ENCODE results near the gene PRSS57.
"Not testable (repeated sequence)": the region's sequence is repeated elsewhere in the genome, so short reads cannot be mapped to it uniquely, and the experiment has no call there.

Gene PRSS57

DNA sequence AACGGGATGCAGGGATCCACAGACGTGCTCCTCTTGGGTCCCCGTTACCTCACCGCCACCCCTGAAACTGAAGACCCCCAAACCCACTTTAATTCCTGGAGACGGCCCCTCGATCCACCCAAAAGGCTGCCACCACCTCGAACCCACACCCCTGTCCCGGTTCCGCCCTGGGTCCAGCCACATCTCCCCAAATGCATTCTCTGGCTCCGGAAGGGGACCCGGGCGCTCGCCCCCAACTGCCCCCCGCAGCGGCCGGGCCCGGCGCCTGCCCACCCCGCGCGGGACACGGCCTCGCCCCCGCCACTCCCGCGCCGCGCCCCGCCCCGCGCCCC lies 19.3 kb downstream of the PRSS57 start:
- H4K8ac ChIP-seq (ENCODE audit: low read depth, low read length) = no peak overlapping the region
- H4K5ac ChIP-seq (ENCODE audit: low read length) = no peak overlapping the region
- no peak overlapping the region for H3K4me2 ChIP-seq (ENCODE audit: low read length)
- H3K56ac ChIP-seq (ENCODE audit: low read length) = no peak overlapping the region
- no peak overlapping the region for H3K4me3 ChIP-seq (ENCODE audit: low read length)
- H2AK5ac ChIP-seq (ENCODE audit: low read length) = no peak overlapping the region
- no peak overlapping the region for H2BK5ac ChIP-seq (ENCODE audit: low read length)
- H3K23ac ChIP-seq (ENCODE audit: low read length) = no peak overlapping the region
- no peak for DNase-seq
- no peaks in the 10 kb centered on the region for H3K79me1 ChIP-seq (ENCODE audit: low read length)
- WGBS (ENCODE audit: extremely low coverage, insufficient coverage, low lambda C conversion rate) = no CpG with 5 or more reads among the region's 31 CpGs
- H3K79me2 ChIP-seq (ENCODE audit: control insufficient read depth, insufficient read depth, low read length) = no peaks in the 10 kb centered on the region
- H3K9ac ChIP-seq (ENCODE audit: low read length) = no peak overlapping the region
- peaks cover 4% of the 10 kb centered on the region for H3K27me3 ChIP-seq (ENCODE audit: insufficient read depth, low read length, poor library complexity)
- no peak overlapping the region for H3K27ac ChIP-seq (ENCODE audit: low read depth, low read length)
- H3K4me1 ChIP-seq (ENCODE audit: control insufficient read depth, low read depth, low read length) = no peaks in the 10 kb centered on the region
- no peak overlapping the region for H3K18ac ChIP-seq (ENCODE audit: low read length)
- H2BK15ac ChIP-seq (replicated peaks; ENCODE audit: low read depth) = no peak overlapping the region
- H2BK120ac ChIP-seq (ENCODE audit: low read depth, low read length) = no peak overlapping the region
- H3K4ac ChIP-seq (ENCODE audit: low read depth, low read length) = no peak overlapping the region
- no peaks in the 10 kb centered on the region for H3K36me3 ChIP-seq (ENCODE audit: control insufficient read depth, insufficient read depth, low read length)

DNA sequence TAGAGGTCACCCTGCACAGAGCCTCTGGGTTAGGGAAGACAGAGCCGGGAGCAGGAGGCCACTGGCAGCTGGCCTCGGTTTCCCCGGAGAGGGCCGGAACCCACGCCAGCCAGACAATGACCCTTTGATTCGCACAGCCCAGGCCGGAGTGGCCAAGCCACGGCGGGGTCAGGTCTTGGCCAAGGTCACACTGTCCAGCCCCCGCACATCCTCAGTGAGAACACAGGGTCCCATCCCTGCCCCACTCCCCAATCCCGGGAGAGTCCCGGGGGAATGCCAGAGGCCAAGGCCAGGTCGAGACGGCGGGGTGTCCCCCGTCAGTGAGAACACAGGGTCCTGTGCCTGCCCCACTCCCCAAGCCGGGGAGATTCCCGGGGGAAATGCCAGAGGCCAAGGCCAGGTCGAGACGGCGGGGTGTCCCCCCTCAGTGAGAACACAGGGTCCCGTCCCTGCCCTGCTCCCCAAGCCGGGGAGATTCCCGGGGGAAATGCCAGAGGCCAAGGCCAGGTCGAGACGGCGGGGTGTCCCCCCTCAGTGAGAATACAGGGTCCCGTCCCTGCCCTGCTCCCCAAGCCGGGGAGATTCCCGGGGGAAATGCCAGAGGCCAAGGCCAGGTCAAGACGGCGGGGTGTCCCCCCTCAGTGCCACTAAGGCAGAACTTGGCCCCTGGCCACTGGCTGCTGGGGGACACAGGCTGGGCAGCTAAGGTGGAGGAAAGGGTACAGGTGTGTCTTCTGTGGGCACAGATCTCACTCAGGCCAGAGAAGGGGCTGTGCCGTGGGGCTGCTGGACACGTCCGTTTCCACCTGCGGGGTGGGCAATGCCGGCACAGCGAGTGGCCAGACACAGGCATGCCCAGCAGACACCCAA lies 20.7 kb downstream of the PRSS57 start:
- no peaks in the 10 kb centered on the region for H3K36me3 ChIP-seq (ENCODE audit: control insufficient read depth, insufficient read depth, low read length)
- H3K56ac ChIP-seq (ENCODE audit: low read length) = no peak overlapping the region
- H3K27ac ChIP-seq (ENCODE audit: low read depth, low read length) = no peak overlapping the region
- H3K23ac ChIP-seq (ENCODE audit: low read length) = no peak overlapping the region
- peaks cover 4% of the 10 kb centered on the region for H3K27me3 ChIP-seq (ENCODE audit: insufficient read depth, low read length, poor library complexity)
- no peak overlapping the region for H3K18ac ChIP-seq (ENCODE audit: low read length)
- no CpG with 5 or more reads among the region's 38 CpGs for WGBS (ENCODE audit: extremely low coverage, insufficient coverage, low lambda C conversion rate)
- no peak overlapping the region for H2AK5ac ChIP-seq (ENCODE audit: low read length)
- H3K4ac ChIP-seq (ENCODE audit: low read depth, low read length) = no peak overlapping the region
- H2BK15ac ChIP-seq (replicated peaks; ENCODE audit: low read depth) = no peak overlapping the region
- H3K4me2 ChIP-seq (ENCODE audit: low read length) = no peak overlapping the region
- no peak overlapping the region for H2BK5ac ChIP-seq (ENCODE audit: low read length)
- no peaks in the 10 kb centered on the region for H3K79me2 ChIP-seq (ENCODE audit: control insufficient read depth, insufficient read depth, low read length)
- H4K5ac ChIP-seq (ENCODE audit: low read length) = no peak overlapping the region
- DNase-seq = no peak
- no peaks in the 10 kb centered on the region for H3K4me1 ChIP-seq (ENCODE audit: control insufficient read depth, low read depth, low read length)
- H4K8ac ChIP-seq (ENCODE audit: low read depth, low read length) = no peak overlapping the region
- no peak overlapping the region for H3K9ac ChIP-seq (ENCODE audit: low read length)
- H3K4me3 ChIP-seq (ENCODE audit: low read length) = no peak overlapping the region
- no peaks in the 10 kb centered on the region for H3K79me1 ChIP-seq (ENCODE audit: low read length)
- no peak overlapping the region for H2BK120ac ChIP-seq (ENCODE audit: low read depth, low read length)

GRCh38 chr19:670609-671075 lies 24.6 kb downstream of the PRSS57 start:
- Histone ChIP-seq H2BK15ac (replicated peaks; ENCODE audit: low read depth) (no peak overlapping the region), H3K23ac (ENCODE audit: low read length) (no peak overlapping the region), H3K79me2 (ENCODE audit: control insufficient read depth, insufficient read depth, low read length) (no peaks in the 10 kb centered on the region), H2BK5ac (ENCODE audit: low read length) (no peak overlapping the region), H4K8ac (ENCODE audit: low read depth, low read length) (no peak overlapping the region), H3K27ac (ENCODE audit: low read depth, low read length) (no peak overlapping the region), H3K9ac (ENCODE audit: low read length) (no peak overlapping the region), H3K27me3 (ENCODE audit: insufficient read depth, low read length, poor library complexity) (no peaks in the 10 kb centered on the region), H3K18ac (ENCODE audit: low read length) (no peak overlapping the region), H4K5ac (ENCODE audit: low read length) (no peak overlapping the region), H3K4me1 (ENCODE audit: control insufficient read depth, low read depth, low read length) (no peaks in the 10 kb centered on the region), H2BK120ac (ENCODE audit: low read depth, low read length) (no peak overlapping the region), H3K4me3 (ENCODE audit: low read length) (no peak overlapping the region), H3K4me2 (ENCODE audit: low read length) (no peak overlapping the region), H3K36me3 (ENCODE audit: control insufficient read depth, insufficient read depth, low read length) (no peaks in the 10 kb centered on the region), H3K4ac (ENCODE audit: low read depth, low read length) (no peak overlapping the region), H3K79me1 (ENCODE audit: low read length) (no peaks in the 10 kb centered on the region), H2AK5ac (ENCODE audit: low read length) (no peak overlapping the region), H3K56ac (ENCODE audit: low read length) (no peak overlapping the region)
- no CpG with 5 or more reads among the region's 9 CpGs for WGBS (ENCODE audit: extremely low coverage, insufficient coverage, low lambda C conversion rate)
- peak; percentile 48 for DNase-seq

DNA sequence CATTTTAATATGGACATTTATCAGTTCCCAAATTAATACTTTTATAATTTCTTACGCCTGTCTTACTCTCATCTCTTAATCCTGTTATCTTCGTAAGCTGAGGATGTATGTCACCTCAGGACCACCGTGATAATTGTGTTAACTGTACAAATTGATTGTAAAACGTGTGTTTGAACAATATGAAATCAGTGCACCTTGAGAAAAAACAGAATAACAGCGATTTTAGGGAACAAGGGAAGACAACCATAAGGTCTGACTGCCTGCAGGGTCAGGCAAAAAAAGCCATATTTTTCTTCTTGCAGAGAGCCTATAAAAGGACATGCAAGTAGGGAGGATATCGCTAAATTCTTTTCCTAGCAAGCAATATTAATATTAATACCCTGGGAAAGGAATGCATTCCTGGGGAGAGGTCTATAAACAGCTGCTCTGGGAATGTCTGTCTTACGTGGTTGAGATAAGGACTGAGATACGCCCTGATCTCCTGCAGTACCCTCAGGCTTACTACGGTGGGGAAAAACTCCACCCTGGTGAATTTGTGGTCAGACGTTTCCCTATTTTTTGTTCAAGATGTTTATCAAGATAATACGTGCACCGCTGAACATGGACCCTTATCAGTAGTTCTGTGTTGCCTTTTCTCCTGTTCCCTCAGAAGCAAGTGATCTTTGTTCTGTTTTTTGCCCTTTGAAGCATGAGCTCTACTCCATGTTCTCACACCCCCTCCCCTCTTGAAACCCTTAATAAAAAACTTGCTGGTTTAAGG lies 26.4 kb downstream of the PRSS57 start:
- H2AK5ac ChIP-seq (ENCODE audit: low read length); H3K27me3 ChIP-seq (ENCODE audit: insufficient read depth, low read length, poor library complexity); H3K36me3 ChIP-seq (ENCODE audit: control insufficient read depth, insufficient read depth, low read length); H3K79me1 ChIP-seq (ENCODE audit: low read length); H2BK5ac ChIP-seq (ENCODE audit: low read length); H4K8ac ChIP-seq (ENCODE audit: low read depth, low read length); H3K4me3 ChIP-seq (ENCODE audit: low read length); H3K18ac ChIP-seq (ENCODE audit: low read length); H3K23ac ChIP-seq (ENCODE audit: low read length); H3K56ac ChIP-seq (ENCODE audit: low read length); H3K4ac ChIP-seq (ENCODE audit: low read depth, low read length); H2BK120ac ChIP-seq (ENCODE audit: low read depth, low read length); H3K27ac ChIP-seq (ENCODE audit: low read depth, low read length); DNase-seq; H3K9ac ChIP-seq (ENCODE audit: low read length); H4K5ac ChIP-seq (ENCODE audit: low read length); H3K4me1 ChIP-seq (ENCODE audit: control insufficient read depth, low read depth, low read length); H3K79me2 ChIP-seq (ENCODE audit: control insufficient read depth, insufficient read depth, low read length); H2BK15ac ChIP-seq (replicated peaks; ENCODE audit: low read depth); H3K4me2 ChIP-seq (ENCODE audit: low read length): not testable (repeated sequence)
- no CpG with 5 or more reads among the region's 12 CpGs for WGBS (ENCODE audit: extremely low coverage, insufficient coverage, low lambda C conversion rate)

GRCh38 chr19:666985-667573 lies 28.2 kb downstream of the PRSS57 start:
- H3K79me2 ChIP-seq (ENCODE audit: control insufficient read depth, insufficient read depth, low read length); H2BK5ac ChIP-seq (ENCODE audit: low read length); H2AK5ac ChIP-seq (ENCODE audit: low read length); H3K27ac ChIP-seq (ENCODE audit: low read depth, low read length); H3K4me3 ChIP-seq (ENCODE audit: low read length); H4K8ac ChIP-seq (ENCODE audit: low read depth, low read length); H3K56ac ChIP-seq (ENCODE audit: low read length); H4K5ac ChIP-seq (ENCODE audit: low read length); H3K4ac ChIP-seq (ENCODE audit: low read depth, low read length); H3K36me3 ChIP-seq (ENCODE audit: control insufficient read depth, insufficient read depth, low read length); H3K18ac ChIP-seq (ENCODE audit: low read length); H3K4me1 ChIP-seq (ENCODE audit: control insufficient read depth, low read depth, low read length); H2BK120ac ChIP-seq (ENCODE audit: low read depth, low read length); H3K27me3 ChIP-seq (ENCODE audit: insufficient read depth, low read length, poor library complexity); H3K4me2 ChIP-seq (ENCODE audit: low read length); H2BK15ac ChIP-seq (replicated peaks; ENCODE audit: low read depth); H3K9ac ChIP-seq (ENCODE audit: low read length); H3K23ac ChIP-seq (ENCODE audit: low read length); H3K79me1 ChIP-seq (ENCODE audit: low read length); DNase-seq: not testable (repeated sequence)
- no CpG with 5 or more reads among the region's 38 CpGs for WGBS (ENCODE audit: extremely low coverage, insufficient coverage, low lambda C conversion rate)
